Measurements from ENCODE around the gene PIK3C2B.

PIK3C2B gene

DNA sequence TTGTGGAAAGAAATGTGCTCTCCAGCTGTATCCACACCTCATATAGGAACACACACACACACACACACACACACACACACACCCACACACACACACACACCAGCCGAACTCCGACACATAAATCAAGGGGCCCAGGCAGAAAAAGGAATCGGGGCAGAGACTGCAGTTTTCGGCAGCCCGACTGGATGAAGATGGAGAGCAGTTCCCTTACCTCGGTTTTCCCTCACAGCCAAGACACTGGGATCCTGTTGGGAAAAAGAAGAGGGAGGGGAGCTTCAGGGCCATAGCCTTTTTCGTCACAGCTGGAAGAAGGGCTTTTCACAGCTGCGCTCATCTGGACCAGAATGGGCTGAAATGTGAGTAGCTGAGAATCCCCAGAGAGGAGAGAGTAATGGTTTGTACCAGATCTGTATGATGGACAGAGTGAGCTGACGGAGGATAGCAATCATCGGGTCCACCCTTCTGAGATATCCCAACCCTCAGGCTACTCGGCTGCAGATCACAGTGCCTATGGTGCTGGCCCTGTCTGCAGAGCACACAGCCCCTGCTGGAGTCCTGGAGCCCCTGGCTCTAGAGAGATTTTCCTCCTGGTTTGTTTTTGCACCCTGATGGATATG lies 37.7 kb downstream of the PIK3C2B start:
- DNase-seq = no peak

DNA sequence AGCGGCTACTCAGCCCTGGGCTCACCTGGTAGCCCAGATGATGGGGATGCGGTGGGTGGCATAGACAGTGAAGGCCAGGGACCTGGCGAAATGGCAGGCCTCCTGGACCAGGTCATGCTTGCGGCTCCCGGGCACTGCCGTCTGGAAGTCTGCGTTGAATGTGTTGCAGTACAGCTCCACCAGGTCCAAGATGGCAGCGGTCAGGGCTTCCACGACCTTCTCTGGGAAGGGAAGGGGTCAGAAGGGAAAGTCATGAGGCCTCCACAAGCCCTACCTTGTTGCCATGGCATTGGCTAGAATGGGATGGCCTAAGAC lies 38.8 kb downstream of the PIK3C2B start:
- no peak for DNase-seq

DNA sequence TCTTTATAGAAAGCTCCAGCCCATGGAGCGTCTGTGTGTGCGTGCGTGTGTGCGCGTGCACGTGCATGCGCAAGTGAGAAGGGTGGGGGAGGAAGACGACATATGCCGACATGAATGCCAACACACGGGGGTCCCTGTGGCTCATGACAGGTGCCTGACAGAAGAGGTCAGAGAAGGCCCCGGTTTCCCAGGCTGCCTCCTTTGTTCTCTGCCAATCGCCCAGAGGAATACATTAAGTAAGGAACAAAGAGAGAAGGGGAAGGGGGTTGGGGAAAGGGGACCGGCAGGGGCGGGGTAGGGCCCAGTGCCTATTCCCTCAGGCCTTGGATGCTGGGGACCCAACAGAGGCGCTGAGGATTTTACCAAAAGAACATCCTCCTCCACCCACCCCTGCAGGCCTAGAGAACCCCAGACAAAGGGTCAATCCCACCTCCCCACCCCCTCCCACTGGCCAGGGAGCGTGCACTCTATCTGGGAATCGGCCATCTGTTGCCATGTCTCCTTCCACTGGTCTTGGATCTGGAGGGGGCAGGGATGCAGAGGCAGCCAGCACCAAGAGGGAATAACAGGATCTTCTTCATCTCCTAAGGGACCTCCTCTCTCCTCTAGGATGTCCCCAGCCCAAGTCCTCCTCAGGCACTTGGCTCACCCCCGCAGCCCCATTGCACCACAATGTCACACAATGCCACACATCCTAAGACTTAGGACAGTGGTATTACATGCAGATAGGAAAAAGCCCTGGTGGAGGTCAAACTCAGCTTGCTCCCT lies 39.4 kb downstream of the PIK3C2B start:
- no peak for DNase-seq

DNA sequence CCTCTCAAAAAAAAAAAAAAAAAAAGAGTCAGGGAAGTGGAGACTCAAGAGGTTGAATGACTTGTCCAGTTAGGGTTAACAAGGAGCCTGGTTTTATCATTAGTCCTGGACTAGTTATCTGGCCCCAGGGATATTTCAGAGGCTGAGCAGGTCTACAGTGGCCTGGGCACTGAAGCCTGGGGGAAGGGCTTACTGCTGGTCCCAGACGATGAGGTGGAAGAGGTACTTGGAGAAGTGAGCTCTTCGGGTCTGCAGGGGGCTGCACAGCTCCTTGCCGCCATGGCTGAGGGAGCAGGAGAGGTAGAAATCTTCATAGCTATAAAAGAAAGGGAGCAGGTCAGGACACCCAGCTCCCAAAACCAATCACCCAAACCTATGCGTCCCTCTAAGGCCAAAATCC lies 40.1 kb downstream of the PIK3C2B start:
- DNase-seq = no peak

DNA sequence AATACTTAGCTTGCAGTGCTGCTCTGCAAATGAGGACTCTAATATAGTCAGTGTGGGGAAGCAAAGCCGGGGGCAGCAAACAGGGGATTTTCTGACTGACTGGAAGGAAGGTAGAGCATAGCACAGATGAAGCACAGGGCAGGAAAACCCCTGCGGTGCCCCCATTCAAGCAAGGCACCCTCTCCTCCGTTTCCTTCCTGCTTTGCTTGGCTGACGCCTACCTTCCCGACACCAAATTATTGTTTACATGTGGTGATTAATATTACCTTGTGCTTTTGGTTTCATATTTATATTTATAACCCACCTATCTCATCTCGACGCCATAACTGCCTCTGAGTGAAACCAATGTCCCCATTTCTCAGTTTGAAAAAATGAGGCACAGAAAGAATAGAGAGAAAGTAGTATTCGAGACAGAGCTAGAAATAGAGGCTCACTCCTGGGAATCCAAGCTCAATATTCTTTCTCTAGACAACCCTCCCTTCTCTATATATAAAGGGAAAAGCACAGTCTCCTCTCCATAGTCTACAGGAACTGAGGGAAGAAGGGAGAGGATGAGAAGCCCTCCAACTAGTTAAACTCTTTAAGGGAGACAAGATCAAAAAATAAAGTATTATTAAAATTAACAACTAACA lies 41.3 kb downstream of the PIK3C2B start:
- DNase-seq = no peak

DNA sequence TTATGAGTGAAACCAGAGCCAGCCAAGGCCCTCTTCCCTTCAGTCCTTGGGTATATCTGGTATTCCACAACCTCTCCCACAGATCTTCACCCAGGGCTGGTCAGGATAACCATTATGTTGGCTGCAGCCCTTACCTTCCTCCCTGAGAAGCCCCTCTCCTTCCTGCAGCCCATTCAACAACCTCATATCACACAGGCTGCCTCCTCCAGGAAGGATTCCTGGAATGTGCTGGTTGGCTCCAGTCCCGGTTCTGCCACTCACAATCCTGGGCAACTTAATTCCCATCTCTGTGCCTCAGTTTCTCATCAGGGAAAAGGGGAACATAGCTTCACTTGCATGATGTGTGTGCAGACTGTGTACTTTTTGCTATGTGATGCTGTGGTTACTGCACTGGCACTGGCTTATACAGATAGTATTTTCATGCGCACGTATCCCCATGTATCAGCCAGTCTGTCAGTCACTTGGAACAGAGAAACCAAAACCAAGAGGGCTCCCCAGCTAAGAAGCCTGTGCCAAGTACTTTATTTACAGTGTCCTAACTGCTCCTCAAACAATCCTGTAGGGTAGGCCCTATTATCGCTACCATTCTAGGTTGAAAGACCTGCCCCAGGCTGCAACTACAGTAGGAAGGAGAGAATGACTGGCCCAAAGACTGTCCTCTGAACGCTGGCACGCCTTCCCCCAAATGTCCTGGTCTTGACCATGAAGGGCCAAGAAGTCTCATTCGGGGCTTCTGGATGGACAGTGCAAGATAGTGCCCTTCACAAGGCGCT lies 43.1 kb downstream of the PIK3C2B start:
- DNase-seq = no peak

DNA sequence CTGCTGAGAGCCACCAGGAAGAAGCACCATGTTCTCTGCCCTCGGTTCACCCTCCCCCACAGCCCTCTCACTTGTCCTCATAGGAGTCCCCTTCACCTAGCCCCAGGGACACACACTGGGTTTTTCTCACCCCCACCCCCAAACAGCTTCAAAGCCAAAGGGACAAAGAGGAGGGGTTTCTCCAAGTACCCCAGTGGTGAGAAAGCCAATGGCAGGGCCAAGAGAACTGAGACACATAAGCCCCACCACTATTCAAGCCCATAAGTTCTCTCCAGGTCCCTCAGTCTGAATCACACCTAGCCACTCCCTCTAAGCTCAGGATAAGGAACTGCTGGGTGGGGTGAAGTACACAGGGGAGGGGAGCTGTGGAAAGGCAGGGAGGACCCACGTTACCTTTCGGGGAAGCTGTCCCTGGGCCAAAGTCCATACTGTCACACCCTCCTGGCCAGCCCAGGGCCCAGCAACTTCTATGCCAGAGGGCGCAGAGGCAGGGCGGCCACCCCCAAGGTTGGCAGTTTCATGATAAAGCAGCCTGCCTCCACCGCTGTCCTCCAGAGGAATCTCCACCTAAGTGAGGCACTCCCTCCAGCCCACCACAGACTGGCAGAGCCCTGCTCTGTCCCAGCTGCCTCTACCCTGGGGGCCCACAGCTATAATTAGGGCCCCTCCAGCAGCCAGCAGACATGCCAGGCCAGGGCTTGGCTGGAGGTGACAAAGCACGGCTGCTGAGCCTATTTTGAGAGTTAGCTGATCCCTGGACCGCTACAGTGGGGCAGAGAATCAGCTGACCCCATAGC lies 43.9 kb downstream of the PIK3C2B start:
- DNase-seq = no peak

DNA sequence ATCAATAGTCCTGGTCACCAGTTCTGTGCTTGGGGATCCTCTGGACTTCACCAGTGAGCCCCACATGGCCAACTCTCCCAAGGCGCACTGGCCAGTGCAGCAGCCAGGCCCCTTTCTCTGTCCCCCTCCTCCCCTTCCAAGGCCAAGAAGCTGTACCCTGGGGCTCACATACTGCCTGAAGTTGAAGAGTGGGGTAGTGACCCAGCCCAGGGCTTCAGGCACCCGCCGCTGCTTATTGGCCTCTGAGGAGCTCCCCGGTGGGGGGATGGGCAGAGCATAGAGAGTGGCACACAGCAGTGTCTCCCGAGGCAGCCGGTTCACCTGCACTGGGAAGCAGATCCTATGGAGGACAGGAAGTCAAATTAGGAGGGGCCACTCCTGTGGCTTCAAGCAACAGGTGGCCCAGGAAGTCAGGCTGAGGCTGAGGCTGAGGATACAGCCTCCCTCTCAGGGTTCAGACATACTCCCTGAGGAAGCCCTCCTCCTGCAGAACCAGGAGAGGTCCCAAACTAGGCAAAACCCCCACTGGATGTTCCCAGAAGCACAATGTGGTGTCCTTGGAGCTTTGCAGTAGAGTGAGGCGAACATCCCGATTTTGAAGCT lies 44.8 kb downstream of the PIK3C2B start:
- DNase-seq = no peak

DNA sequence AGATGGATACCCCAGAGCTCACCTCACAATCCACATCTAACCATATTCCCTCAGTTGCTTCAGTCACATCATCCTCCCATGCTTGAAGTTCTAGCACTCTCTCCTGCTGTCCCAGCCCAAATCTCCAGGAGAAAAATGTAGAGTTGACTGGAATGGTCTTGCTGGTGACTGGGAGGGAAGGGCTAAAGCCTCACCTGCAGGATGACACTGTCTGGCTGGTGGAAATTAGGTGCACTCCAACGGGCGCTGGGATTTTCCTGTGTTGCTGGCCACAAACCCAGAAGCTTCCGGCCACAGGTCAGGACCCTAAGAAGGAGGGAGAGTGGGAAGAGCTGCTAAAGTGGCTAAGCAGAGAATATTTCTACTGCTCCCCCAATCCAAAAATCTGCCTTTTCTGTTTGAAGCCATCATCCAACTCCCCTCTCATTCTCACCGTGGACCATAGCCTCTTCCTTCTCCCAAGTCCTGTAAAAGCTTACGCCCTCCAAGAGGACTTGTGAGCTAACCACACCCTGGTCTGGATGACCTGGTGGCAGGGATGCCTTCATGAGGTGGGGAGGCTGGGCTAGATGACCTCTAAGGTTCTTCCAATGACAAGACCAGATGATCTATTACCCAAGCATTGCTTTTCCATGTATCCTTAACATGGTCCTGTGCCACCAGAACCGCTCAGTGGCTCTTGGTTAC lies 45.5 kb downstream of the PIK3C2B start:
- DNase-seq = no peak

DNA sequence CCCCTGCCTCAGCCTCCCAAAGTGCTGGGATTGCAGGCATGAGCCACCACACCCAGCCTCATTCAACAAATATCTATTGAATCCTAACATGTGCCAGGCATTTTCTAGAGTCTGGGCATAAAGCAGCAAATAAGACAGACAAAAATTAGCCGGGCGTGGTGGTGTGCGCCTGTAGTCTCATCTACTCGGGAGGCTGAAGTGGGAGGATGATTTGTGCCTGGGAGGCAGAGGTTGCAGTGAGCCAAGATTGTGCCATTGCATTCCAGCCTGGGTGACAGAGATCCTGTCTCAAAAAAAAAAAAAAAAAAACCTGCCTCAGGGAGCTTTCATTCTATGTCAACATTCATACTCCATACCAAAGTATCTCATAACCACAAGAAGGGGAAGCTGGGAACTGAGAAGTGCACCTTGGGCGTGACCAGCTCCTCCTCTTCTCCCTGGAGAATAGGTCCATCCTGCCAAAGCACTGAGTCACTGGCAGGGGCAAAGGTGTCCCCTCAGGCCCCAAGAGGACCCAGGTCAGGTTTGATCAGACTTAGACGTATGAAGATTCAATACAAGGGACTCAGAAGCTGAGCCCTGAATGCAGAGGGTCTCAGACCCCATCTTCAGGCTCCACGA lies 46.2 kb downstream of the PIK3C2B start:
- no peak for DNase-seq

DNA sequence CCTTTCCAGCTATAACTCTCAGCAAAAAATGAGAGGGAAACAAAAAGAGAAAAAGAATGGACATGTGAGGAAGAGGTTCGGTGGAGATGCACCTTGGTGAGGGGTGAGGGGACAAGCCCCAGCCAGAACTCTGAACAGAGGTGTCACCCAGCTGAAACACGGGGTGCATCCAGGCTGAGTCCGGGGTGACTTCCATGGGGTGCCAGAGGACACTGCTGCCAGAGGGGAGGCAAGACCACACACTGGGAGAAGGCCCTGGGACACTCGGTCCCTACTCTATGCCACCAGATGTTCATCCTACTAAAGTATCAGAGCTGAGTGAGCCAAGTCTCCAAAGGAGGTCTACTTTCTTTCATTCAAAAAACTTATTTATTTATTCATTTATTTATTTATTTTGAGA lies 46.9 kb downstream of the PIK3C2B start:
- no peak for DNase-seq

DNA sequence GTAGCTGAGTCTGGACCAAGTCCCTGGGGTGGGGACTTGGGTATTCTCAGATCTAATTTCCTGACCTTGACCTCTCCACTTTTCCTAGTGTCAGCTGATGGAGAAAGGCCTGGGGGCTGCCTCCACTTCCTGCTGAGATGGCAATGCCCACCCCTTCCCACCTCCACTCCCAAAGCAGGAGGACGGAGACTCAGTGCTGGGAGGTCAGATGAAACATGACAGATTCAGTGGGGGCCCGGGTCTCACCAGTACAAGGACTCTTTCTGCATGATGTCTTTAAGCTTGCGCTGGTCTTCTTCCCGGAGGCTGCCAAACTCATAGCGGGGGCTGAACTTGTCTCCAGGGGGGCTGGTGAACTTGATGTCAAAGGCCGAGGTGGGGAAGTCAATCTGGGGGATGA lies 47.4 kb downstream of the PIK3C2B start:
- DNase-seq = no peak

DNA sequence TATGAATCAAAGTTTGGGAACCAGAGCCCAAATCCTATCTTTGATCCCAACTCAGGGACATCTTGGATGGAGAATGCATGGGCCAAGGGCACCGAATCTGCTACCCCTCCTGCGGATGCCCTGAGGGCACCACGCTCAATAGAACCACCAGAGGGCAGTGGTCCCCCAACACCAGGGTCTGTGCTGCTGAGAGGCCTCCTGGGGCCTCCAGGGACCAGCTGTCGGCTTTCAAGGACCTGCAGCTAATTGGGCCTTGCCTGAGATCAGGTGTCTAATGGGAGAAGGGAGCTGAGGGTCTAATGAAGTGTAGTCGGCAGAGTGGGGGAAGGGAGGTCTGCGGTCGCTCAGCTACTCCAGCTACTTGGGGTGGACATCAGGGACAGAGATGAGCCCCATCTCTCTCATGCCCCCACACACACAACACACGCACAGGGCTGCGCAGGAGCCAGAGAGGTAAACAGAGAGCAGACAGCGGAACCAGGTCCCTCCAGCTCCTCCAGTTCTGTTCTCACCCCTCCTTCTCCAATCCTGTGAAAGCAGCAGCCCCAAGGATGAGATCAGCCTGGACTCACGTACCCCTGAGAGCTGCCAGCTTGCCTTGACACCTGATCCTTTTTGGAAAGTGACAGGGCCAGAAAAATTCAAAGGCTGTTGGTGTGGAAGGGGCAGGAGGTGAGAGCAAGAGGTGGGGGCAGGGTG lies 48.0 kb downstream of the PIK3C2B start:
- peak; percentile 63 for DNase-seq

DNA sequence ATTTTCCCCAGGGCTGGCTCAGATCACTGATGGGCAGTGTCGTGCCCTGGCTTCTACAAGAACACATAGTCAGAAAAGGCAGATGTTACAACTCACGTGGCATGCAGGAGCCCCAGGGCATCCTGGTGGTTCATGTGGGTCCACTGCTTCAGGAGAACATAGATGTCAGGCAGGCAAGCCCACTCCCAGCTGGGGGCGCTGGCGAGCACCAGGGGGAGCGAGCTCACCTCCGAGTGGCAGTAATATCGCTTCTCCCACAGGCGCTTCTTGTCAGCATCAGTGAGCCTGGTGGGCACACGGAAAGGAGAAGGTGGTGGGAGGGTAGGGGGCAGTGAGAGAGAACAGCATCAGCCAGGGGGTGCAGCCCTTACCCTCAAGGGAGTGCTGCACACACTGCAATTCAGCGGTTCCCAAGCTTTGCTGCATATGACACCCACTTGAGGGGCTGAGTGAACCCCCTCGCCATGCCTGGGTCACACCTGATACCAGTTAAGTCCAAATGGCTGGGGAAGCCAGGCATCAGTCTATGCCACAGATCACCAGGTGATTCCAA lies 48.7 kb downstream of the PIK3C2B start:
- DNase-seq = no peak

Measured in NCI-H446 treated with DMSO at 0.1 percent for 48 hours (cell line).